Measurements from ENCODE around the gene YPEL3.
A peak's percentile ranks its signal among the peaks of the same experiment; 100 is the strongest.

YPEL3 gene

GRCh38 chr16:30064729-30065101 lies 31.3 kb downstream of the YPEL3 start:
- peak overlapping the region; percentile 83 for H3K27ac ChIP-seq (ENCODE audit: insufficient read depth, low read length, poor library complexity, severe bottlenecking)
- H3K27me3 ChIP-seq (replicated peaks; ENCODE audit: control insufficient read depth, insufficient read depth, low read length, poor library complexity, severe bottlenecking): no peaks in the 10 kb centered on the region
- H3K36me3 ChIP-seq (ENCODE audit: control insufficient read depth, insufficient read depth, low read length): peaks cover 26% of the 10 kb centered on the region
- peaks cover 33% of the 10 kb centered on the region for H3K4me1 ChIP-seq (ENCODE audit: control insufficient read depth, insufficient read depth, low read length, poor library complexity, severe bottlenecking)
- DNase-seq: no peak
- peak overlapping the region; percentile 98 for H3K4me3 ChIP-seq (ENCODE audit: insufficient read depth, low read depth, low read length, poor library complexity, severe bottlenecking)
- no peaks in the 10 kb centered on the region for H3K9me3 ChIP-seq (ENCODE audit: control insufficient read depth, low read length)

GRCh38 chr16:30063893-30064728 lies 31.9 kb downstream of the YPEL3 start:
- peak overlapping the region; percentile 83 for H3K27ac ChIP-seq (ENCODE audit: insufficient read depth, low read length, poor library complexity, severe bottlenecking)
- H3K27me3 ChIP-seq (replicated peaks; ENCODE audit: control insufficient read depth, insufficient read depth, low read length, poor library complexity, severe bottlenecking): no peaks in the 10 kb centered on the region
- H3K9me3 ChIP-seq (ENCODE audit: control insufficient read depth, low read length): no peaks in the 10 kb centered on the region
- peaks cover 19% of the 10 kb centered on the region for H3K36me3 ChIP-seq (ENCODE audit: control insufficient read depth, insufficient read depth, low read length)
- DNase-seq: peak; percentile 41 to 49 (median 43)
- H3K4me1 ChIP-seq (ENCODE audit: control insufficient read depth, insufficient read depth, low read length, poor library complexity, severe bottlenecking): peaks cover 32% of the 10 kb centered on the region
- peak overlapping the region; percentile 98 for H3K4me3 ChIP-seq (ENCODE audit: insufficient read depth, low read depth, low read length, poor library complexity, severe bottlenecking)

- H3K9me3 ChIP-seq (ENCODE audit: control insufficient read depth, low read length): no peaks in the 10 kb centered on the region
- H3K36me3 ChIP-seq (ENCODE audit: control insufficient read depth, insufficient read depth, low read length): peaks cover 12% of the 10 kb centered on the region
- peaks cover 28% of the 10 kb centered on the region for H3K4me1 ChIP-seq (ENCODE audit: control insufficient read depth, insufficient read depth, low read length, poor library complexity, severe bottlenecking)
- peak overlapping the region; percentile 83 for H3K27ac ChIP-seq (ENCODE audit: insufficient read depth, low read length, poor library complexity, severe bottlenecking)
- H3K27me3 ChIP-seq (replicated peaks; ENCODE audit: control insufficient read depth, insufficient read depth, low read length, poor library complexity, severe bottlenecking): no peaks in the 10 kb centered on the region
- peak overlapping the region; percentile 98 for H3K4me3 ChIP-seq (ENCODE audit: insufficient read depth, low read depth, low read length, poor library complexity, severe bottlenecking)
- DNase-seq: no peak
These were observed 32.6 kb downstream of the YPEL3 start for GRCh38 chr16:30063278-30063892.

- H3K36me3 ChIP-seq (ENCODE audit: control insufficient read depth, insufficient read depth, low read length): no peaks in the 10 kb centered on the region
- no peak overlapping the region for H3K27ac ChIP-seq (ENCODE audit: insufficient read depth, low read length, poor library complexity, severe bottlenecking)
- H3K9me3 ChIP-seq (ENCODE audit: control insufficient read depth, low read length): no peaks in the 10 kb centered on the region
- no peak for DNase-seq
- no peak overlapping the region for H3K4me3 ChIP-seq (ENCODE audit: insufficient read depth, low read depth, low read length, poor library complexity, severe bottlenecking)
- no peaks in the 10 kb centered on the region for H3K27me3 ChIP-seq (replicated peaks; ENCODE audit: control insufficient read depth, insufficient read depth, low read length, poor library complexity, severe bottlenecking)
- peaks cover 10% of the 10 kb centered on the region for H3K4me1 ChIP-seq (ENCODE audit: control insufficient read depth, insufficient read depth, low read length, poor library complexity, severe bottlenecking)
These were observed 35.0 kb downstream of the YPEL3 start for GRCh38 chr16:30060836-30061554.

GRCh38 chr16:30060346-30060745 lies 35.7 kb downstream of the YPEL3 start:
- H3K27me3 ChIP-seq (replicated peaks; ENCODE audit: control insufficient read depth, insufficient read depth, low read length, poor library complexity, severe bottlenecking): no peaks in the 10 kb centered on the region
- no peaks in the 10 kb centered on the region for H3K36me3 ChIP-seq (ENCODE audit: control insufficient read depth, insufficient read depth, low read length)
- no peak for DNase-seq
- H3K27ac ChIP-seq (ENCODE audit: insufficient read depth, low read length, poor library complexity, severe bottlenecking): no peak overlapping the region
- H3K4me1 ChIP-seq (ENCODE audit: control insufficient read depth, insufficient read depth, low read length, poor library complexity, severe bottlenecking): peaks cover 10% of the 10 kb centered on the region
- H3K9me3 ChIP-seq (ENCODE audit: control insufficient read depth, low read length): no peaks in the 10 kb centered on the region
- H3K4me3 ChIP-seq (ENCODE audit: insufficient read depth, low read depth, low read length, poor library complexity, severe bottlenecking): no peak overlapping the region

GRCh38 chr16:30054959-30055553 lies 41.0 kb downstream of the YPEL3 start:
- peak in 1 of 3 donors; percentile 28 for DNase-seq
- Histone ChIP-seq H3K27me3 (replicated peaks; ENCODE audit: control insufficient read depth, insufficient read depth, low read length, poor library complexity, severe bottlenecking) (no peaks in the 10 kb centered on the region), H3K27ac (ENCODE audit: insufficient read depth, low read length, poor library complexity, severe bottlenecking) (no peak overlapping the region), H3K4me1 (ENCODE audit: control insufficient read depth, insufficient read depth, low read length, poor library complexity, severe bottlenecking) (peaks cover 11% of the 10 kb centered on the region), H3K4me3 (ENCODE audit: insufficient read depth, low read depth, low read length, poor library complexity, severe bottlenecking) (no peak overlapping the region), H3K36me3 (ENCODE audit: control insufficient read depth, insufficient read depth, low read length) (no peaks in the 10 kb centered on the region), H3K9me3 (ENCODE audit: control insufficient read depth, low read length) (no peaks in the 10 kb centered on the region)

- Histone ChIP-seq H3K9me3 (ENCODE audit: control insufficient read depth, low read length) (no peaks in the 10 kb centered on the region), H3K36me3 (ENCODE audit: control insufficient read depth, insufficient read depth, low read length) (no peaks in the 10 kb centered on the region), H3K4me3 (ENCODE audit: insufficient read depth, low read depth, low read length, poor library complexity, severe bottlenecking) (no peak overlapping the region), H3K27me3 (replicated peaks; ENCODE audit: control insufficient read depth, insufficient read depth, low read length, poor library complexity, severe bottlenecking) (no peaks in the 10 kb centered on the region), H3K27ac (ENCODE audit: insufficient read depth, low read length, poor library complexity, severe bottlenecking) (no peak overlapping the region), H3K4me1 (ENCODE audit: control insufficient read depth, insufficient read depth, low read length, poor library complexity, severe bottlenecking) (peaks cover 11% of the 10 kb centered on the region)
- DNase-seq: no peak
These were observed 41.6 kb downstream of the YPEL3 start for GRCh38 chr16:30054451-30054850.

- H3K4me3 ChIP-seq (ENCODE audit: insufficient read depth, low read depth, low read length, poor library complexity, severe bottlenecking): peak overlapping the region; percentile 64
- no peak for DNase-seq
- peaks cover 11% of the 10 kb centered on the region for H3K4me1 ChIP-seq (ENCODE audit: control insufficient read depth, insufficient read depth, low read length, poor library complexity, severe bottlenecking)
- no peaks in the 10 kb centered on the region for H3K9me3 ChIP-seq (ENCODE audit: control insufficient read depth, low read length)
- no peaks in the 10 kb centered on the region for H3K36me3 ChIP-seq (ENCODE audit: control insufficient read depth, insufficient read depth, low read length)
- peak overlapping the region; percentile 2 for H3K27ac ChIP-seq (ENCODE audit: insufficient read depth, low read length, poor library complexity, severe bottlenecking)
- no peaks in the 10 kb centered on the region for H3K27me3 ChIP-seq (replicated peaks; ENCODE audit: control insufficient read depth, insufficient read depth, low read length, poor library complexity, severe bottlenecking)
These were observed 42.5 kb downstream of the YPEL3 start for GRCh38 chr16:30053376-30054015.

- H3K27ac ChIP-seq (ENCODE audit: insufficient read depth, low read length, poor library complexity, severe bottlenecking): peak overlapping the region; percentile 2
- H3K27me3 ChIP-seq (replicated peaks; ENCODE audit: control insufficient read depth, insufficient read depth, low read length, poor library complexity, severe bottlenecking): no peaks in the 10 kb centered on the region
- H3K4me3 ChIP-seq (ENCODE audit: insufficient read depth, low read depth, low read length, poor library complexity, severe bottlenecking): peak overlapping the region; percentile 64
- DNase-seq: peak; percentile 76 to 82 (median 79)
- no peaks in the 10 kb centered on the region for H3K36me3 ChIP-seq (ENCODE audit: control insufficient read depth, insufficient read depth, low read length)
- H3K4me1 ChIP-seq (ENCODE audit: control insufficient read depth, insufficient read depth, low read length, poor library complexity, severe bottlenecking): peaks cover 11% of the 10 kb centered on the region
- H3K9me3 ChIP-seq (ENCODE audit: control insufficient read depth, low read length): no peaks in the 10 kb centered on the region
These were observed 43.2 kb downstream of the YPEL3 start for GRCh38 chr16:30052671-30053372.

All from effector memory CD4-positive, alpha-beta T cell (primary cell).